ENCODE measurements around the gene CPA2.

CPA2 gene

GRCh38 chr7:130256704-130257103 is 10.0 kb upstream of the CPA2 start:
- DNase-seq = no peak

- no peak for DNase-seq
Observed at GRCh38 chr7:130258494-130259078, 8.1 kb upstream of the CPA2 start.

DNA sequence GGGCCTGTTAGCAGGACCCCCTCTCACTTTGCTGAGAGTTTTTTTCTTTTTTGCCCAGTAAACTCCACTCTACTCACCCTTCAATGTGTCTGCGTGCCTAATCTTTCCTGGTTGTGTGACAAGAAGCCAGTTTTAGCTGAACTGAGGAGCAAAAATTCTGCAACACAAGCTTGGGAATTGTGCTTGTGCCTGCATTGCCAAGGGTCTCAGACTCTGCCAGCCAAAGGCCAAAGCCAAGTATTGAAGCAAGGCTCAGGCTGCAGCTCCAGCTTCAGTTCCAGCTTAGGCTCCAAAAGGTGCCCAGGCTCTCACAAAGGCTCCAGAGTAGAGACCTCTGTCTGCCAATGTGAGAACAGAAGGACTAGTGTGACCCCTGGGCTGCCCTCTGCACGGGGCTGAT is 4.2 kb upstream of the CPA2 start:
- DNase-seq = no peak

- no peak for DNase-seq
Observed at GRCh38 chr7:130263130-130263529, 3.5 kb upstream of the CPA2 start.

GRCh38 chr7:130266961-130267321 is 278 bp downstream of the CPA2 start:
- no peak for DNase-seq

DNA sequence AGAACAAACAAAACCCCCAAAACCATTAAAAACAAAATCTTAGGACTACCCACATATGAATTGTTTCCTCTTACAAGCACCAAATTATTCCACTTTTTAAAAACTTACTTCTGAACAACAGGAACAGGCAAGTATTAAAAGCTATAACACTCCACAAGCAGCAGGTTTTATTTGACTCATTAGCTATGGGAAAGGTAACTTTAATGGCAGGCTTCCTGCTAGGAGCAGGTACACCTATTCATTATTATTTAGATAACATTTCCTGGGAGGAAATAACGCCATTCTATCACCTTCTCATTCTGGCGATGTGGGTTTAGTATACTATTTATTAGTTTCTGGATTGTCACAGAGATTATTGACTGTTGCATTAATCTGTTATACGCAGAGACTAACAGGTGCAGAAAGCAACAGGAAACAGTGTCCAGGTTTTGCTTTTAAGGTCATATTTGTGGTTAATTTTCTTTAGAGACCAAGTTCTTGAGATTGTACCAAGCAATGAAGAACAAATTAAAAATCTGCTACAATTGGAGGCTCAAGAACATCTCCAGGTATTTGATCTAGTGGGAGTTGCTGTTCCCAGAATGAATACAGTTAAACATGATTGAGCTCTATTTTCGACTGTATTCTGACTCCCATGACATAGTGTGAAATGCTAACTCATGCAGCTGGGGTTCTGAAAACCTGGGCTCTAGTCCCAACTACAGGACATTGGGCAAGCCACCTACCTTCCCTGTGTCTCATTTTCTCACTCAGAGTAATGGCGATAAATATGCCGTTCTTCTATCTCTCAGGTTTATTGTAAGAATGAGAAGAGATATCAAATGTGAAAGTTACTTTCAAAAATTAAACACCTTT is 2.0 kb downstream of the CPA2 start:
- DNase-seq = no peak

GRCh38 chr7:130269318-130269694 is 2.6 kb downstream of the CPA2 start:
- DNase-seq = no peak

- no peak for DNase-seq
Observed at GRCh38 chr7:130270947-130271800, 4.5 kb downstream of the CPA2 start.

DNA sequence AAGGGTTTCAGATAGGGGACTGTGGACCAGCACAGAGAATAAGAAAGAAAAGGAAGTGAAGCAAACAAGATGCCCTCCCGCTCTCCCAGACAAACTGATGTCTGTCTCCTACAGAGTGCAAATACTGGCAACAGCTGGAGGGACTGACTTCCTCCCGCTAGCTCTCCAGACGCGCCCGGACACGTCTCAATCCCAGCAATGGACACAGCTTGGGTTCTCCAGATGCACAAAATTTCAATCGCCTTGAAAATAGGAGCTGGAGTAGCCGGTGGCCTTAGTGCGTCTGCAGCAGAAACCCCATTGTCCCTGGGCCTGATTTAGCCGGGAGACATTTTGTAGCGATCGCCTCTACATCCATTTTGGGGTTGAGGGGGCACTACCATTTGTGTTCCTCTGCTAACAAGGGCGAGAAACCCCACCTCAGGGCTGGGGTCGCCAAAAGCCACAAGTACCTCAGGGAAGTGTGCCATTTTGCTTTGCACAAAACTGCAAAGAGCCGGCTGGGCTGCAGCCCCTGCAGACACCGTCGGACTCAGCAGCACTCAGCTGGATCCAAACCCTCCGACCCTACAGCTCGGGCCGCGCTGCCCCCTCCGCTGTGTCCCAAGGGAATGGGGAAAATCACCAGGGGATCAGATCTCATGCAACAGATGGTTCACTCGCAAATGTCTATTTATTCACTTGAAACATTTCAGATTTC is 5.9 kb downstream of the CPA2 start:
- DNase-seq = no peak

GRCh38 chr7:130273081-130273932 is 6.6 kb downstream of the CPA2 start:
- peak; percentile 17 for DNase-seq

GRCh38 chr7:130273933-130274255 is 7.2 kb downstream of the CPA2 start:
- DNase-seq = peak; percentile 81

DNA sequence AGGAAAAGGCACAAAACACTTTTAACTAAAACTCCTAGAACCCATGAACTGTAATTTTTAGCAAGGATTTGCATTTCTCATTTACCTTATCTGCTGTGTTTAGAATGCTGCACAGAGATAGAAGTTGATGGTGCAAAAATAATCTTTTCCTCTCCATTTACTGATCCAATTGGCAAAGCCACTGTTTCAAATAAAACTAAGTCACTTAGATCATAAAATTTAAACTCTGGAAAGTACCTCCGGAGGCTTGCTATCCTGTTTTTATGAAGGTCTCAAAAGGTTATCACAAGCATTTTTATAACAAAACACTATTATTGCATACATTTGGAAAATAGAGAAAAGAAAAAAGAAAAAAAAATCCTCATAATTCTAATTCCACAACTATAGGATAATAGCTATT is 7.6 kb downstream of the CPA2 start:
- DNase-seq = no peak

GRCh38 chr7:130274983-130275591 is 8.4 kb downstream of the CPA2 start:
- DNase-seq = no peak

DNA sequence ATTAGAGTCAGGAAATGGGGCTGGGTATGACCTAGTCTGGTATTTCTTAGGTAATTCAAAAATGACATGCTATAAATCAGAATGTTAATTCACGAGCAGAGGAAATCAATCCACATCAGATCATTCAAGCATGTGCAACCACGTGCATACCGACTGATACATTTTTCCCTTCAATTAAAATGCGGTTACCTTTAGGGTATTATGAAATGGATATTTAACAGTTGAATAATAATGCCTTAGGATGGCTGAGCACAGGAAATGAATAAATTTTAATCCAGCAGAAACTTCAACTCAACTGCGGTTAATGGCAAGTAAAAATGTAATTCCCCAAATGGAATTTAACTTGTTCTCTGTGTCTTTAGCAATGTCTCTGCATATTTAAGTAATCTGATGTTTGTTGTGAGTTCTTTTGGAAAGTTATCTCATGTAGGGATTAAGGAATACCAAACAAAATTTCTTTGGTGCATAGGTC is 9.2 kb downstream of the CPA2 start:
- peak; percentile 78 for DNase-seq

DNA sequence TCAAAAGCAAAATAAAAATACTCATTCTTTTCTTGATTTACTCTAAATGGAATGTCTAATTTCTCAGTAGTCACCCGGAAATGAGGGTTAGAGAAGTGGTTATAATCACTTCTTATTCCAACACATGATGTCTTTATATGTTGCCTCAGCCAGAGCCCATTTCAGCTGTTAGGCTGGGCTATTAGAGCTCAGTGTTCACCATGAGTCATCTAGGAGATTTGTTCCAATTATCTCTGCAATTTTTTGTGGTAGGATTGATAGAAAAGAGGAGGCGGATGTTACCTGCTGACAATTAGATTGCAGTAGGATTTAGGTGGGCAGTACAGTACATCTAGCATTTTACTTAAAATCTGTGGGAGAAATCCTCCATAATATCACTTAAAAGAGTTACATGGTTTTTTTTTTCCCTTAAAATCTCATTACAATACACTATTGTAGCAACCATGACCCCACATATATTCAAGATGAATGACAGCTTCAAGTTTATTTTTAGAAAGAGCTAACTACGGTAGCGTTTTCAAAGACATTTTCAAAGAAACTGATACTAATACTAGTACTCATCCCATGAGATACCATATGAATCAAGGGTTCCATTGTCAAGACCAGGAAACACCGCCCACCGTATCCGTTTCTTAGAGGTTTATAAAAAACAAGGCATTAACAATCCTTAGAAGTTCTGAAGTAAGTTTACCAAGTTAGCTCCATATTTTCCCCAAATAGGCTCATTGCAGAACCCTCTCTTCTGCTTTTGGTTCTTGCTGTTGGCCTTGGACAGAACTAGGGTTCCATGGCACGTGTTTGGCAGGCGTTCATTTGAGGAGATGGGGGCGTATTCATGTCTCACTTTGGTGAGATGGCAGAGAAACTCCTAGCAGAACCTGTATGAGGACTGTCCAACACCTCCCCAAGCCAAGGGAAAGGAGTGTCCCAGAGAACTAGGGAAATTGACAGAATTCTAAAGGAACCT is 10.4 kb downstream of the CPA2 start:
- peak; percentile 72 for DNase-seq

DNA sequence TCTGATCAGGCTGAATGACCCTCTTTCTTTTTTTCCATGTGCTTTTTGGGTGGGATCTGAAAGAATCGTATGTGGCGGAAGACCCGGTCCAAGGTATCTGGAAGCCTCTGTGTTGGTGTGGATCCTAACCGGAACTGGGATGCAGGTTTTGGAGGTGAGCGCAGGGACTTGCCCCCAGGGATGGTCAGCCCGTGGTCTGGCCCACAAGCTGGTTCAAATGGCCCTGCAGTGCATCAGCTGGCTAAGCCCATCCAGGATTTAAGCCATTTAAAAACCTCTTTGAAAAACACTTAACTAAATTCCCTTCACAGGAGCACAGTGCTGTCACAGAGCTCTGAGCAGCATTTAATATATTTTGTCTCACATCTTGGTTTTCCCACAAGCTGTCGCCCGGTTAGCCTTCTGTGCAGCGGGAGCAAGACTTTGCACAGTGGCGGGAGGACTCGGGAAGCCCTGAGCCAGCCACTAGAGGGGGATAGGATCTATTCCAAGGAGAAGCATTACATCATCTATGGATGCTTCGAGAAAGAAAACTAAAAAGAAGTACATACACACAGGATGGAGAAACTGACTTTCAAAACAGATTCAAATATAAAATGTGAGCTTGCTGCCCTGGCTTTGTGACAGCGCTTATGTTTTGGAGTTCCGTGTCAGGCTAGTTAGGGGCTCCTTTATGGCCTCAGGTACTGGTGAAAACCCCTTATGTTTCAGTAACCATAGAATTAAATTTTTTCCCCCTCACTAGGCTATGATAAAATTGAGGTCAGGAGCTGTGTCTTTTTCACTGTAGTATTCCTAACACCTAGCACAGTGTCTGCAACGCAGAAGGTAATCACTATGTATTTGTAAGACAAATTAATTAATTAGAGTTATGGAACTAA is 11.3 kb downstream of the CPA2 start:
- DNase-seq = peak; percentile 69

DNA sequence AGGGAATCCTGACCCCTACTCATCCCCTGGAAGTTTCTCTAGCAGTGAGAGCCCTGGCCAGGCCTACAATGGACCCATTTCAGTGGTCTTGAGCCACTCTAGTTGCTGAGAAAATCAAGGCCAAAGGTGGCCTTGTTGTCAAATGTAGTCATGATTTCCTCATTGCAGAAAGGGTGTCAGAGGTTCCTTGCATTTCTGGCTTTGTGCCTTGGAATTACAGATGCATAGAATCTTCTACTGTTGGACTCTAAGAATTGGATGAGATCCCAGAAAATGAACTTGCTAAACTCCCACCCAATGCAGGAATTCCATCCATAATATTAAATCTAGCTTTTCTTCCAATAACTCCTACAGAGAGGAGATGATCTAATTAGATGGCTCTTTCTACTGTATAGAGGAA is 12.2 kb downstream of the CPA2 start:
- DNase-seq = peak; percentile 84

GRCh38 chr7:130279286-130279685 is 12.6 kb downstream of the CPA2 start:
- no peak for DNase-seq

GRCh38 chr7:130279906-130280305 is 13.2 kb downstream of the CPA2 start:
- no peak for DNase-seq
